HUES6 (cell line): Measurements from ENCODE around the gene KY.

Experiments
- H3K27ac ChIP-seq: 2 replicates; pipeline ENCODE4 v1.7.0; 2013; ENCODE audit warnings: low read depth, mild to moderate bottlenecking, low read length, inconsistent platforms
- H3K27me3 ChIP-seq: 2 replicates; pipeline ENCODE4 v1.6.1; 2013; ENCODE audit warnings: low read length; ENCODE audit not compliant: control insufficient read depth, insufficient read depth
- H3K36me3 ChIP-seq: 2 replicates; pipeline ENCODE4 v1.6.1; 2013; ENCODE audit warnings: low read length; ENCODE audit not compliant: control insufficient read depth, insufficient read depth
- H3K4me1 ChIP-seq: 2 replicates; pipeline ENCODE4 v1.6.1; 2013; ENCODE audit warnings: low read length; ENCODE audit not compliant: control insufficient read depth, insufficient read depth
- H3K4me3 ChIP-seq: 2 replicates; pipeline ENCODE4 v1.5.1; 2013; ENCODE audit warnings: low read depth, low read length
- H3K9ac ChIP-seq: one replicate; pipeline ENCODE4 v1.6.1; 2013; ENCODE audit warnings: mild to moderate bottlenecking, low read length
- H3K9me3 ChIP-seq: 2 replicates; pipeline ENCODE4 v1.6.1; 2013; ENCODE audit warnings: low read depth, low read length; ENCODE audit not compliant: control insufficient read depth, insufficient read depth

KY gene

DNA sequence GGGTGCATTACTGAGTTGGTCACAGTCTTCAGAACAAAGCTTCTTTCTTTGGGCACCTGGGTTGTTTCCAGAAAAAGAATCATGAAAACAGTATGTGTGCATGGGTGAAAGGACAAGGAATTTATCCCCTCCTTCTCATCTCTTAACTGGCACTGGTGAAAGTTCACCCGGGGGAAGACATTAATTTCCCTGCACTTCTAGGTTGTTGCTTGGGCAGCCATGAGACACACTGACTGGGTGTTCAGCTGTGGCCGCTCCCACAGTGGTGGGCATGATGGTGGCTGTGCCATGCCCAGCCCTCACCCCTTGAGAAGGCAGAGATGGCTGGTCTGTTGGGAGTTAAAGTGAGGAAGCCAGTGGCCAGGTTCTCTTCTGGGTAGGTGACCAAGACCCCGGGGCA lies 16.6 kb upstream of the KY start:
- Histone ChIP-seq H3K4me1 (peaks cover 4% of the 10 kb centered on the region; the same call in 1 of the 2 replicates), H3K4me3 (no peak overlapping the region), H3K27ac (no peak overlapping the region), H3K36me3 (no peaks in the 10 kb centered on the region), H3K27me3 (peaks cover 18% of the 10 kb centered on the region; the same call in 1 of the 2 replicates), H3K9me3 (no peaks in the 10 kb centered on the region), H3K9ac (no peak overlapping the region)

DNA sequence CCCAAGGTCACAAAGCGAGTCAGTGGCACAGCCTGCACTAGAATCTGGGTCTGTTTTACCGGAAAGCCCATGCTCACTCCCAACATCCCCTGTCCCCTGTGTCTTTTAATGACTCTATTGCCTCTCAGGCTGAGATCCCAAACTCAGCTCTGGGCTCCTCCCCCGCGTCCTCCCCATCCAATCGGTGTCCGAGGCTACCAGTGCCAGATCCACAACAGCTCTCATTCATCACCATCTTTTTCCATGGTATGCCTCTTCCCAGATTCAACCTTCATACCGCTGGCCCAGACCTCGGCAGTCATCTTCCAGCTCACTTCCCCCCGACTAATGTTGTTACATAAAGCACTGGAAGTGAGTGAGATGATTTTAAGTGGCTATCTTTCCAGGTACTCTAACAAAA lies 16.1 kb upstream of the KY start:
- Histone ChIP-seq H3K9me3 (no peaks in the 10 kb centered on the region), H3K27me3 (peaks cover 17% of the 10 kb centered on the region; the same call in 1 of the 2 replicates), H3K27ac (no peak overlapping the region), H3K9ac (no peak overlapping the region), H3K36me3 (no peaks in the 10 kb centered on the region), H3K4me3 (no peak overlapping the region), H3K4me1 (peaks cover 4% of the 10 kb centered on the region; the same call in 1 of the 2 replicates)

DNA sequence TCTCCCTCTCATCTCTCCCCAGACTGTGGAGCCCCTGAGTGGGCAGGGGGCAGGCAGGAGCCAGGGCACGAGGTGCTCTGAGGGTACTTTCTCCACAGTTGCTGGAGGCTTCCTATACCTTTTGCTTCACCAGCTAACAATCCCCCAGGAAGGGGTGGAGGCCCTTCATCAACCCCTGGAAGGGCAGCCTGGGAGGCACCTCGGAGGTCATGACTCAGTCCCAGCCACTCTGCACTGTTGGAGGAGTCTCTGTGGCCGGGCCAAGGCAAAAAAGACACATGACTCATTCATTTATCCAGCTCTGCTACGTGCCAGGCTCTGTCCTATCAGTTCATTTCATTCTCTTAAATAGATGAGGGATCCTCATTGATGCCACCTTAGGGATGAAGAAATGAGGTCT lies 15.6 kb upstream of the KY start:
- Histone ChIP-seq H3K9ac (no peak overlapping the region), H3K36me3 (no peaks in the 10 kb centered on the region), H3K27ac (no peak overlapping the region), H3K27me3 (peaks cover 18% of the 10 kb centered on the region; the same call in 1 of the 2 replicates), H3K4me1 (peaks cover 4% of the 10 kb centered on the region; the same call in 1 of the 2 replicates), H3K9me3 (no peaks in the 10 kb centered on the region), H3K4me3 (no peak overlapping the region)

DNA sequence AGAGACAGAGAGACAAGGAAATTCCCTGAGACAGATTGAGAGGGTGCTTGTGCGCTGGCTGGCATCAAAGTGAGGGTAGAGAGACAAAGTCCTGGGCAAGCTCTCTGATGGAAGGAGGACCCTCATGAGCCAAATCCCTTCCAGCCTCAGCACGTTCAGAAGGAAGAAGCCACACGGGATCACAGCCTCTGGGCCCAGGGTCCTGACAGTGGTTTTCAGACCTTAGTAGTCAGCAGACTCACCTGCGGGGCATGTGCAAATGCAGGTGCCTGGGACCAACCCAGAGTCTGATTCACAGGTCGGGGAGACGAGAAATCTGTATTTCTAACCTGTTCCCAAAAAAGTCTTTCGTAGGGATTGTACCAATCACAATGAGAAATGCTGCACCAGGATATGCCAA lies 15.2 kb upstream of the KY start:
- Histone ChIP-seq H3K4me3 (no peak overlapping the region), H3K4me1 (peaks cover 4% of the 10 kb centered on the region; the same call in 1 of the 2 replicates), H3K36me3 (no peaks in the 10 kb centered on the region), H3K9ac (no peak overlapping the region), H3K27me3 (peaks cover 22% of the 10 kb centered on the region; the same call in 1 of the 2 replicates), H3K9me3 (no peaks in the 10 kb centered on the region), H3K27ac (no peak overlapping the region)

DNA sequence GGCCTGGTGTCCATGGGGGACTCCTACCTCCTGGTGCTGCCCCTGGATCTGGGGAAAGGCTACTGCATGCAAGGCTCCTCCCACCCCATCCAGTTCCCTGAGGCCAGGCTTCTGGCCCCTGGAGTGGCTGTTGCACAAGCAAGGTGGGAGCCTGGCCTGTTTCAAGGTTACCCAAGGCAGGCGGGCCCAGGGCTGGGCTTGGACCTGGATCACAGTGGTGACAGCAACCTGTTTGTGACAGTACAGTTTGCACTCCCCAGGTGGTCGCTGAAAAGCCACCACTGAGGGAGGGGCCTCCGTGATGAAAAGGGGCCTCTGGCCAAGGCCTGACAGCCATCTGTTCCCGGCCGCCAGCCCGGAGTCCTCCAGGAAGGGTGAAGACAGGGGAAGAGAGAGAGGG lies 14.4 kb upstream of the KY start:
- no peaks in the 10 kb centered on the region for H3K9me3 ChIP-seq
- peaks cover 24% of the 10 kb centered on the region; the same call in 1 of the 2 replicates for H3K27me3 ChIP-seq
- peaks cover 4% of the 10 kb centered on the region; the same call in 1 of the 2 replicates for H3K4me1 ChIP-seq
- no peaks in the 10 kb centered on the region for H3K36me3 ChIP-seq
- peak overlapping the region; percentile 24 for H3K9ac ChIP-seq
- no peak overlapping the region for H3K4me3 ChIP-seq
- no peak overlapping the region for H3K27ac ChIP-seq

DNA sequence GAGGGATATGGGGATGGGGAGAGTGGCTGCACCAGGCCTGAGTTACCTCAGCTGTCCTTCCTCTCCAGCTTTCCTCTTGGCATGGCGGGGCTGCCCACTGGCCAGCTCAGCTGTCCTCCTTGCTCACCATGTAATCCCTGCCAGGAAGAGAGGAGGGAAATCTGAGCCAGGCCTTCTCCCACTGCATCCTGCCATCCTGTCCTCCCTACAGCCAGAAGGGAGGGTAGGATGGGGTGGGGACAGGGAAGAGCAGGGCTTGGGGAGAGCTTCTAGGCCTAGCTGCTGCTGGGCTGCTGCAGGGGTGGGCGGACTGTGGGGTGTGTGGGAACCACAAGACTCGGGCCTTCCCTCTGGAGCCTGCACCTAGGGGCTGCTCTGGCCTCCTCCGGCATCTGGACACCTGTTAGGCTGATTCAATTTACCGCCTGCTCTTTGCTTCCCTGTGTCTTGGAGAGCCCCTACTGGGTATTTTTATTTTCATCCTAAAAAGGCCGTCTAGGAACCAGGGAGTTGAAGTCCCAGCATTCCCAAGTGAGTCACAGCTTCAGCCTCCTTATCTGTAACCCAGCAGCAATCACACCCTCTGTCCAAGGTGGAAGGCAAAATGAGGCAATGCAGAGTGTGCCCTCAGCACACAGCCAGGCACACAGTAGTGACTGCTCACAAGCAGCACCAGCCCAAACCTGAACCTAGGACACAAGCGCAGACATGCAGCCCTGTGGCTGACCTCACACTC lies 13.1 kb upstream of the KY start:
- Histone ChIP-seq H3K9ac (no peak overlapping the region), H3K4me1 (peaks cover 4% of the 10 kb centered on the region; the same call in 1 of the 2 replicates), H3K36me3 (no peaks in the 10 kb centered on the region), H3K27me3 (peaks cover 27% of the 10 kb centered on the region), H3K9me3 (no peaks in the 10 kb centered on the region), H3K4me3 (no peak overlapping the region), H3K27ac (no peak overlapping the region)

DNA sequence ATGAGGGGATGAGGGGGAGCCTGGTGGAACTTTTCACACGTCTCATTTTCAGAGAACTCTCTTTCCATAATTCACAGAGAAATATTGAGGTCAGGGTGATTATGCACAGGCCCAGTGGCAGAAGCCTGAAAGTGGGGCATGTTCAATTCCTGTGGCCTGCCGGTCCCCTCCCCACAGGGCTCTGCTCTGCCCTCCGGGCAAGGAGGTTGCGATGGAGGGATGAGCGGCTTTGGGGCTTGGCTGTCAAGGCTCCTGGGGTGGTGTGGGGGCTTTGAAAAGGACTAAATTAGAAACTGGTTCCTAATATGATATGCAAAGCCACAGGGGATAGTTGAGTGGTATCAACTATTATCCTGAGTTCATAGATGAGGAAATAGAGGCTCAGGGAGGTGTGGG lies 9.2 kb upstream of the KY start:
- Histone ChIP-seq H3K27ac (no peak overlapping the region), H3K4me3 (no peak overlapping the region), H3K4me1 (peaks cover 4% of the 10 kb centered on the region; the same call in 1 of the 2 replicates), H3K9ac (no peak overlapping the region), H3K9me3 (no peaks in the 10 kb centered on the region), H3K36me3 (no peaks in the 10 kb centered on the region), H3K27me3 (peaks cover 42% of the 10 kb centered on the region)

DNA sequence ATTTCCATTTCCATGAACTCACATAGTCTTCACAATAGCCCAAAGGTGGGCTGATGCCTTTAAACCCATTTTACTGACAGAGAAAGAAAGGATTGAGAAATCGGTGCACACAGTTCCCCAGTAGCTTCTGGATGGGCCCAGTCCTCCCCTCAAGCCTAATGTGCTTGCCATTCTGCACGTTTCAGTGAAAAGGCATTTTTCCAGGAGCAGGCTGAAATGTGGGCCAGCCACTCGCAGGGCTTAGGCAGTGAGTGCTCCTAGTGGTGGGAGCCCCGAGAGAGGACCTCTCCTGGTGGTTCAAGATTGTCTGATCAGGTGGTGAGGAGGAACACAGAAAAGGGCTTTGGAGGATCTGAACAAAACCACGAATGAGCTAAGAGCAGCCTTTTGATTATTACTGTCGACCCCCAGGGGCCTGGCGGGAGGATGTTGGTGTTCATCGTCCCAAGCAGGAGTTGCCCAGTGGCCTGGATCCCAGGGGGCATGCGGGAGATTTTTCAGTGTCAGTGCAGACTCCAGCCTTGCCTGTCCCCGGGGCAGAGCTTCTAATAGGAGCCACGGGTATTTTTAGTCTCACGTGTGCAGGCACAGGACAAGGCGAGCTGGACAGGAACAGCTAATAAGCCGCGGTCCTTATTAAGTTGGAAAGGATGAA lies 8.7 kb upstream of the KY start:
- Histone ChIP-seq H3K9me3 (no peaks in the 10 kb centered on the region), H3K4me3 (no peak overlapping the region), H3K36me3 (no peaks in the 10 kb centered on the region), H3K27me3 (peaks cover 48% of the 10 kb centered on the region), H3K27ac (no peak overlapping the region), H3K4me1 (peaks cover 4% of the 10 kb centered on the region; the same call in 1 of the 2 replicates), H3K9ac (no peak overlapping the region)

DNA sequence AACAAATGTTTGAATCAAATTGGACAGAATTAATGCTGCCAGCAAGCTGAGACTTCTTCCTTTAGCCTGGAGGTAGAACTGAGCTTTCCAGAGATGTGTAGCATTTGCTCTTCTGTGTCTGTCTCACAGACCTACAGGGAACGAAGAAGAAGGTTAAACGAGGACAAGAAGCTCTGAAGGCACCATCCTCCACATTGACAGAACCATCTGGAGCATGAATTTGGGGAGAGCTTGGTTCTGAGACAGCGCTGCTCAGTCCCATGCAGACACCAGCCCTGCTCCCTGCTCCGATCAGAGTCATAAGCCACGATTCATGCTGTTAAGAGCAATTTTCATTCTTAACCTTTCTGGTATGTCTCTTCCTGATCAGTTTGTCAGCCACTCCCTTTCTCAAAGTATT lies 7.7 kb upstream of the KY start:
- Histone ChIP-seq H3K4me3 (no peak overlapping the region), H3K36me3 (no peaks in the 10 kb centered on the region), H3K27ac (no peak overlapping the region), H3K27me3 (peaks cover 57% of the 10 kb centered on the region), H3K4me1 (no peaks in the 10 kb centered on the region), H3K9me3 (no peaks in the 10 kb centered on the region), H3K9ac (no peak overlapping the region)

DNA sequence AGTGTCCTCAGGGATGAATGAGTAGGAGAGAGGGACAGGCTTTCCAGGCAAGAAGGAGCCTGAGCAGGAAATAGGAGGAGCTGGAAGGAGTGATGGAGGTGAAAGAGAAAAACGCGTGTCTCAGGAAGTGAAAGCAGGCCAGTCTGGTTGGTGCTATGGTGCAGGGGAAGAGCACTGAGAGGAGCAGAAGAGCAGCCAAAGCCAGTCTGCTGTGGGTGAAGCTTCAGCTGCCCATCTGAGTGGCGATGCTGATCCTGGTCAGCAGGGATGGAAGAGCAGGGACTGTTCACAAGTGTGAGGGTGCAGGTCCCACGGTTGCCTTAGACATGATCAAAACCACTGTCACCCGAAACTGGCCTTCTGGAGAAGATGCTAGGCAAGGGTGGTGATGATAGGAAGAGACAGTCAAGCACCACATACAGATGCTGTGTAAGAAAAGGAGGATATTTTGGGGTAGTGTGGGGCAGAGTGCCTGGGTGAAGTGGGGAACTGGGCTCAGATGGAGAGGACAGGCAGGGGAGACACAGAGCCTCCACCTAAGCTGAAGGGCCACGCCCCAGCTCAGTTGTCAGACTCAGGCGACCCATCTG lies 5.5 kb upstream of the KY start:
- peaks cover 5% of the 10 kb centered on the region for H3K4me1 ChIP-seq
- H3K27ac ChIP-seq, result no peak overlapping the region
- H3K4me3 ChIP-seq, result no peak overlapping the region
- H3K9ac ChIP-seq, result no peak overlapping the region
- no peaks in the 10 kb centered on the region for H3K9me3 ChIP-seq
- no peaks in the 10 kb centered on the region for H3K36me3 ChIP-seq
- peaks cover 74% of the 10 kb centered on the region for H3K27me3 ChIP-seq

DNA sequence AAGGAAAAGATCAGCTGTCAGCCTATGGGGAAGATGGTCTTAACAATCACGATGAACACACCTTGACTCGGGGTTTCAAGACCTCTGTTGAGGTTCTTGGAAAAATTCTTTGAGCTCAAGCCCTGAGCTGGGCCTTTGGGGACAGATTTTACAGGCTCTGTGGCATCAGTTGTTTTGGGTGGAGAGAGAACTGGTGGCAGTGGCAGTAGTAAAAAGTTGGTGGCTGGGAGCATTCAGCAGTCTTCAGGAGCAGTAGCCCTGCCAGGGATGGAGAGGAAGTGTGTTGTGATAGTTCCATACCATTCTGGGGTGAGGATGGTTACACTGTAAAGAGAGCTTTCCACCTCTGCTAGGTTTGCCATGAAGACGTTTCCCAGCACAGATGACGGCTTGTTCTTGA lies 4.9 kb upstream of the KY start:
- H3K9me3 ChIP-seq, result no peaks in the 10 kb centered on the region
- no peak overlapping the region for H3K9ac ChIP-seq
- H3K27ac ChIP-seq, result no peak overlapping the region
- peaks cover 74% of the 10 kb centered on the region for H3K27me3 ChIP-seq
- no peaks in the 10 kb centered on the region for H3K36me3 ChIP-seq
- H3K4me3 ChIP-seq, result no peak overlapping the region
- H3K4me1 ChIP-seq, result peaks cover 8% of the 10 kb centered on the region
